ENCODE results near the gene PLSCR1.

PLSCR1 gene

DNA sequence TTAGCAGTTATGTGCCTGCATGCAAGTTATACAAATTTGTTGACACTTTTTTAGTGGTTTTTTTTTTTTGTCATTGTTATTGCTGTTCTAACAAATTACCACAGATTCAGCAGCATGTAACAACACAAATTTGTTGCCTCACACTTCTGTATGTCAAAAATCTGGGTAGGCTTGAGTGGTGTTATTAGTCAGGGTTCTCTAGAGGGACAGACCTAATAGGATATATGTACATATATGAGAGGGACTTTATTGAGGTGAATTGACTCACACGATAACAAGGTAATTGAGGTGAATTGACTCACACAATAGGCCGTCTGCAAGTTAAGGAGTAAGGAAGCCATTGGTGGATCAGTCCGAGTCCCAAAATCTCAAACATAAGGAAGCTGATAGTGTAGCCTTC is 15.0 kb upstream of the PLSCR1 start:
- H3K27me3 Mint-ChIP-seq = no peaks in the 10 kb centered on the region
- no peak overlapping the region for H3K4me3 Mint-ChIP-seq
- ATAC-seq (no peak), DNase-seq (no peak)
- no peaks in the 10 kb centered on the region for H3K9me3 Mint-ChIP-seq
- H3K27ac Mint-ChIP-seq = no peak overlapping the region
- peaks cover under 1% of the 10 kb centered on the region for H3K4me1 Mint-ChIP-seq
- H3K36me3 Mint-ChIP-seq (ENCODE audit: low read depth) = no peaks in the 10 kb centered on the region

DNA sequence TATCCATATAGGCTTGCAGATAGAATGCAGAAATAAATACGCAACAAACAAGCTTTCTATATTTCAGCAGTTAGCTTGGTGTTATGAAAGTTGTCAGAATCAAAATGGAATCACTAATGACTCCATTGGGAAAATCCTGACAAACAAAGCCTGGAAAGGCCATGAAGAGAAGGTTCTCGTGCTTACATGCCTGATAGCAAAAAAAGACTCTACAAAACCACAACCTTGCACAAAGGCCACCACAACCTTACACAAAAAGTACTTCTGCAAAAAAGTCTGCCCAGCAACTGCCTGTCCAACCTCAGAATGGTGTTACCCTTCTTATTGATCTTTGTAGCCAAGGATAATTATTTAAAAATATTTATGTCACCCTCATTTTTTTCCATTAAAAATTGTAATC is 14.4 kb upstream of the PLSCR1 start:
- no peak for DNase-seq
- Mint-ChIP-seq H3K4me1 (peaks cover 7% of the 10 kb centered on the region), H3K36me3 (ENCODE audit: low read depth) (no peaks in the 10 kb centered on the region), H3K4me3 (no peak overlapping the region), H3K9me3 (no peaks in the 10 kb centered on the region), H3K27ac (no peak overlapping the region), H3K27me3 (no peaks in the 10 kb centered on the region)
- ATAC-seq = no peak

- Mint-ChIP-seq H3K27ac (no peak overlapping the region), H3K27me3 (peaks cover 4% of the 10 kb centered on the region), H3K4me1 (peaks cover 7% of the 10 kb centered on the region), H3K4me3 (no peak overlapping the region), H3K9me3 (no peaks in the 10 kb centered on the region), H3K36me3 (ENCODE audit: low read depth) (no peaks in the 10 kb centered on the region)
- ATAC-seq (no peak), DNase-seq (no peak)
These were observed 13.3 kb upstream of the PLSCR1 start for GRCh38 chr3:146557745-146558144.

DNA sequence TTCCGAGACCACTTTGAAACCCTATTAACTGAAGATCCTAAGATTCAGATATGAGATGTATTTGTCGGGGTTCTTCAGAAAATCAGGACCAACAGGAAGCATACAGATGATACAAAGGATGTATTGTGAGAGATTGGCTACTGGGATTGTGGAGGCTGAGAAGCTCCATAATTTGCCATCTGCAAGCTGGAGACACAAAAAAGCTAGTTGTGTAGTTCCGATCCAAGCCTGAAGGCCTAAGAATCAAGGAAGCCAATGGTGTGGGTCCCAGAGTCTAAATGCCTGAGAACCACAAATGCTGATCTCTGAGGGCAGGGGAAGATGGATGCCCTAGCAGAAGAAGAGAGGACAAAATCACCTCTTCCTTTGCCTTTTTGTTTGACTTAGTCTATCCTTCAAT is 10.9 kb upstream of the PLSCR1 start:
- no peaks in the 10 kb centered on the region for H3K9me3 Mint-ChIP-seq
- ATAC-seq (no peak), DNase-seq (no peak)
- peaks cover 17% of the 10 kb centered on the region for H3K4me1 Mint-ChIP-seq
- H3K27me3 Mint-ChIP-seq = peaks cover 4% of the 10 kb centered on the region
- no peak overlapping the region for H3K27ac Mint-ChIP-seq
- H3K4me3 Mint-ChIP-seq = no peak overlapping the region
- no peaks in the 10 kb centered on the region for H3K36me3 Mint-ChIP-seq (ENCODE audit: low read depth)

DNA sequence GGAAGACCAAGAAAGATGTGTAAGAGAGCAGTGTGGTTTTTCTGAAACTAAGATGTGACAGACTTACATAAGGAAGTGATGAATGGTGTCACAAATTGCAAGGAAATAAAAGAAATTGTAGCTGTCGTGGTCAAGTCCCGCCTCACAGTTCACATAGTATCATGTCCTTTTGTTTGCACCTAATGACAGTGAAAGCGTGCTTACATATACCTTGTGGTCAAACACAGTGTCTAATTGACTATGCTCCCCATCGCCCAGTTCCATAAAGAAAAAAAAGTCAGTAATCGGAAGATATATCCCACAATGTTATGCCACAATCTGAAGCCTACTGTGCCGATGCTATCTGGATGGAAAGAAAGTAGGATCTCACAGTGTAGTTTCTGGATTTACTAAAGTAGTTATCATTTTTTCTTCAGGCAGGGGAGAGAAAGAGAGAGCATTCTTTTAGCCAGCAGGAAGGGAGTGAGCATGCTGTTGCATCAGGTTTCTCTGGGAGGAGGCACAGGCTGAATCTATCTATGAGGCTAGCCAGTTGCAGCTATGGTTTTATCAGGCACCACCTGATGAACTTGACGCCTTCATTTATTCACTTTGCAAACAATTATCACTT is 9.8 kb upstream of the PLSCR1 start:
- Mint-ChIP-seq H3K27ac (no peak overlapping the region), H3K36me3 (ENCODE audit: low read depth) (no peaks in the 10 kb centered on the region), H3K4me3 (no peak overlapping the region), H3K9me3 (no peaks in the 10 kb centered on the region), H3K4me1 (peaks cover 26% of the 10 kb centered on the region), H3K27me3 (peaks cover 4% of the 10 kb centered on the region)
- peak; percentile 37 for ATAC-seq
- no peak for DNase-seq

GRCh38 chr3:146550743-146551510 is 6.5 kb upstream of the PLSCR1 start:
- ATAC-seq (peak; percentile 84), DNase-seq (no peak)
- Mint-ChIP-seq H3K27ac (no peak overlapping the region), H3K27me3 (peaks cover 4% of the 10 kb centered on the region), H3K4me1 (peaks cover 39% of the 10 kb centered on the region), H3K9me3 (no peaks in the 10 kb centered on the region), H3K36me3 (ENCODE audit: low read depth) (no peaks in the 10 kb centered on the region), H3K4me3 (no peak overlapping the region)

DNA sequence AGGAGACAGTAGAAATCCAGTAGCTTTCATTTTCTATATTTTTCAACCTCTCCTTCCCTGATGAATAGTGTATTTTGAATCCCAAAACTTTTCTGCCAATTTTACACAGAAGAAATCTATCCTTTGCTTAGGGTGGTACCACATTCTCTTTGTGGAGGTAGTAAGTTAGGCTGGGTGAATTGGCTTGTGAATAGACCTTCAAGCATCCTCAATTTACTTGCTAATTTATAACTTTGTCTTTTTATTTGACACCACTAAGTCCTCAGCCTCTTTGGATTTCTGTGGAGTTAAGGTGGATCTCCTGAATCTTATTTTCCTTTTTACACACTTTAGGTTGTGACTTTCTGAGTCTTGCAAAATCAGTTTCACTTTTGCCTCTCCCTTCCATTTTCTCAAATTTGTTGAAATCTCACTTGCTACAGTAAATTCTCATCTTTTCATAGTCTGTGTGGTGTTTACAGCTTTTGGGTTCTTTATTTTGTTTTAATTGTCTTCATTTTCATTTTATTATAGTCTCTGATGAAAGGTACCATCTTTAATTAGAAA is 5.7 kb upstream of the PLSCR1 start:
- Mint-ChIP-seq H3K27me3 (peaks cover 4% of the 10 kb centered on the region), H3K36me3 (ENCODE audit: low read depth) (no peaks in the 10 kb centered on the region), H3K27ac (no peak overlapping the region), H3K9me3 (no peaks in the 10 kb centered on the region), H3K4me3 (no peak overlapping the region), H3K4me1 (peaks cover 39% of the 10 kb centered on the region)
- no peak for DNase-seq
- no peak for ATAC-seq

GRCh38 chr3:146547235-146547835 is 2.9 kb upstream of the PLSCR1 start:
- Mint-ChIP-seq H3K4me1 (peaks cover 41% of the 10 kb centered on the region), H3K36me3 (ENCODE audit: low read depth) (peaks cover 4% of the 10 kb centered on the region), H3K4me3 (no peak overlapping the region), H3K27me3 (no peaks in the 10 kb centered on the region), H3K9me3 (no peaks in the 10 kb centered on the region), H3K27ac (no peak overlapping the region)
- DNase-seq (no peak), ATAC-seq (no peak)

DNA sequence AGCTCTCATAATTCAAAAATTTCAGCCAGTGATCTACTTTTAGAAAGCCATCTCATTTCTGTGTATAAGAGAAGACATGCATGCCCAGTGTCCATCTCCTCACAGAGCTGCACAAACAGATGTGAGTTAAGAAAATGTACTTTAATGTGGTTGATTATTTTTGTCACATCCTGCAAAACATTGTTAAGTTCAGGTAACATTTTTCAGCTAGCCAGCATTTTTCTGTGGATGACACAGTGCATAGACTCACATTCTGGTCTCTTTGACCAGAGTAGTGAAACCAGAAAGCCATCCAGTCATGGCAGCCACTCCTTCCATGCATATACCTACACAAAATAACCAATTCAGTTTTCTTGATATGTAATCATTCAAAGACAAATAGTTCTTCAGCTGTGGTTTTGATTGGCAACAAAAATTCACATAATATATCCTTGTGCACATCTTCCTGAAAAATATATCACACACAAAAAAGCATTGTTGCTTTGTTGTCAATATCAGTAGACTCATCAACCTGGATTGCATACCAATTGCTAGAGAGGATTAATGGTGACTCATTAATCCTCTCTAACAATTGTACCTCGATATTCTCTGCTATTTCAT is 2.1 kb upstream of the PLSCR1 start:
- peaks cover 6% of the 10 kb centered on the region for H3K36me3 Mint-ChIP-seq (ENCODE audit: low read depth)
- H3K4me1 Mint-ChIP-seq = peaks cover 49% of the 10 kb centered on the region
- no peaks in the 10 kb centered on the region for H3K9me3 Mint-ChIP-seq
- no peaks in the 10 kb centered on the region for H3K27me3 Mint-ChIP-seq
- H3K4me3 Mint-ChIP-seq = no peak overlapping the region
- DNase-seq (no peak), ATAC-seq (no peak)
- no peak overlapping the region for H3K27ac Mint-ChIP-seq

DNA sequence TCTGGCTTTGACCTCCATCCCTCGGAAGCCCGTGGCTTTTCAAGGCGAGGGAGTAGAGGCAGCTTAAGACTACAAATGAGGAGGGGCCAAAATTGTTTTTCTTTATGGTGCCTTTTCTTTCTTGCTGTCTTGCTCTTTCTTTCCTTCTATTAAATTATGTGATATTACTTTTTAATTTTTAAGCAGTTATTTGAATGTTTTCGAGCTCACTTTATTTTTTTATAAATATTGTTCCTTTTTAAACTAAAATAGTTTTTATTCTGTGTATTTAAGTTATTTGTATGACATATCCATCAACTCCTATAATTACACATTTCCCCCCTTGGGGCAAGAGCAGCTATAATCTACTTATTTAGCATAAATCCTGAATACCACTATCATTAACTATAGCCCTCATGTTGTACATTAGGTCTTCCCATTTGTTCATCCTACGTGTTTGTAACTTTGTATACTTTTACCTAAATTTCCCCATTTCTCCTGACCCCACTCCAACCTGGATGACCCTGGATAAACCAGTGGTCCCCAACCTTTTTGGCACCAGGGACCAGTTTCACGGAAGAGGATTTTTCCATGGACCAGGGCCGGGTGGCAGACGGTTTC is 622 bp upstream of the PLSCR1 start:
- DNase-seq (no peak), ATAC-seq (no peak)
- Mint-ChIP-seq H3K4me1 (peaks cover 51% of the 10 kb centered on the region), H3K9me3 (no peaks in the 10 kb centered on the region), H3K36me3 (ENCODE audit: low read depth) (peaks cover 6% of the 10 kb centered on the region), H3K4me3 (peak overlapping the region; percentile 88), H3K27ac (peak overlapping the region; percentile 83), H3K27me3 (no peaks in the 10 kb centered on the region)

- Mint-ChIP-seq H3K27ac (peak overlapping the region; percentile 83), H3K9me3 (no peaks in the 10 kb centered on the region), H3K4me1 (peaks cover 53% of the 10 kb centered on the region), H3K27me3 (no peaks in the 10 kb centered on the region), H3K4me3 (peak overlapping the region; percentile 88), H3K36me3 (ENCODE audit: low read depth) (peaks cover 12% of the 10 kb centered on the region)
- ATAC-seq (no peak), DNase-seq (no peak)
These were observed 876 bp downstream of the PLSCR1 start for GRCh38 chr3:146543461-146544001.

DNA sequence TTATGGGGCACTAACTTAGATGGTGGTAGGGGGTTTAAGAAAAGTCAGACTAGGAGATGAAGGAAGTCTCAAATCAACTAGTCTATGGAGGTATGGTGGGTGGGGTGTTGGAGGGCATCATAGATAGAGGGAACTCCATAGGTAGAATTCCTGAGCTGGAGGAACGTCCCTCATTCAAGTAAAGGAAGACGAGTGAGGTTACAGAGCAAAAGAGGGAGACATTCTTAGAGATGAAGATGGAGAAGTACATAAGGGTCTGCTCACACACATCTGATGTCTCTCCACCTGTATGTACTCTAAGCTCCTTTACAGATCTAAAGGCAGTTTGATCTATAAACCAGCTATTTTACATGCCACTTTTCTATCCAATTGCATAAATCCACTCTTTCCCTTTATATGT is 1.4 kb downstream of the PLSCR1 start:
- no peaks in the 10 kb centered on the region for H3K9me3 Mint-ChIP-seq
- no peak for ATAC-seq
- H3K4me3 Mint-ChIP-seq = peak overlapping the region; percentile 88
- peaks cover 15% of the 10 kb centered on the region for H3K36me3 Mint-ChIP-seq (ENCODE audit: low read depth)
- DNase-seq = no peak
- H3K27me3 Mint-ChIP-seq = no peaks in the 10 kb centered on the region
- peaks cover 53% of the 10 kb centered on the region for H3K4me1 Mint-ChIP-seq
- peak overlapping the region; percentile 83 for H3K27ac Mint-ChIP-seq

GRCh38 chr3:146542179-146542578 is 2.2 kb downstream of the PLSCR1 start:
- Mint-ChIP-seq H3K27ac (peak overlapping the region; percentile 17), H3K36me3 (ENCODE audit: low read depth) (peaks cover 21% of the 10 kb centered on the region), H3K4me1 (peaks cover 52% of the 10 kb centered on the region), H3K9me3 (no peaks in the 10 kb centered on the region), H3K27me3 (no peaks in the 10 kb centered on the region), H3K4me3 (peak overlapping the region; percentile 88)
- DNase-seq (no peak), ATAC-seq (no peak)

GRCh38 chr3:146540978-146541377 is 3.4 kb downstream of the PLSCR1 start:
- Mint-ChIP-seq H3K36me3 (ENCODE audit: low read depth) (peaks cover 28% of the 10 kb centered on the region), H3K27ac (no peak overlapping the region), H3K4me1 (peaks cover 53% of the 10 kb centered on the region), H3K27me3 (no peaks in the 10 kb centered on the region), H3K9me3 (no peaks in the 10 kb centered on the region), H3K4me3 (peak overlapping the region; percentile 88)
- no peak for ATAC-seq
- no peak for DNase-seq

Measured in activated naive CD8-positive, alpha-beta T cell treated with anti-CD3 and anti-CD28 coated beads, Interleukin-2, amount 50 U/mL, for 24 hours (primary cell).